MM.1S (cell line): Measurements from ENCODE around the gene FLT4.

ENCODE experiments used
- DNase-seq: peaks from one replicate; pipeline ENCODE4 v3.0.0-alpha.2; 2015
- H2AFZ ChIP-seq: fragments of 300-600 bp; sonication (generic); 2 replicates; pipeline ENCODE4 v1.6.0; 2016; ENCODE audit warnings: antibody characterized with exemption, low read length
- H3F3A ChIP-seq: fragments of 300-600 bp; sonication (generic); 2 replicates; pipeline ENCODE4 v1.6.1; 2016; ENCODE audit warnings: mild to moderate bottlenecking, antibody characterized with exemption, low read length, moderate library complexity, mixed read lengths; ENCODE audit not compliant: insufficient read depth
- H3K27ac ChIP-seq: fragments of 300-600 bp; sonication (generic); 2 replicates; pipeline ENCODE4 v1.5.1; 2016; ENCODE audit warnings: mild to moderate bottlenecking, low read length
- H3K27me3 ChIP-seq: fragments of 300-600 bp; sonication (generic); replicated peaks from 2 replicates; pipeline ENCODE4 v1.6.0; 2016; ENCODE audit warnings: low read length; ENCODE audit not compliant: insufficient read depth
- H3K36me3 ChIP-seq: fragments of 300-600 bp; sonication (generic); replicated peaks from 2 replicates; pipeline ENCODE4 v1.6.1; 2016; ENCODE audit warnings: mild to moderate bottlenecking, low read length, mixed read lengths; ENCODE audit not compliant: insufficient read depth
- H3K4me1 ChIP-seq: fragments of 300-600 bp; sonication (generic); 2 replicates; pipeline ENCODE4 v1.6.1; 2016; ENCODE audit warnings: low read length, mixed read lengths
- H3K4me2 ChIP-seq: fragments of 300-600 bp; sonication (generic); 2 replicates; pipeline ENCODE4 v1.6.0; 2016; ENCODE audit warnings: low read depth, low read length
- H3K4me3 ChIP-seq: fragments of 300-600 bp; sonication (generic); 2 replicates; pipeline ENCODE4 v1.5.1; 2016; ENCODE audit warnings: low read length, mixed read lengths
- H3K79me2 ChIP-seq: fragments of 300-600 bp; sonication (generic); 2 replicates; pipeline ENCODE4 v1.6.1; 2016; ENCODE audit warnings: mixed run types, low read length, mixed read lengths
- H3K9ac ChIP-seq: fragments of 300-600 bp; sonication (generic); 2 replicates; pipeline ENCODE4 v1.6.1; 2016; ENCODE audit warnings: low read length, mixed read lengths
- H3K9me2 ChIP-seq: fragments of 300-600 bp; sonication (generic); replicated peaks from 2 replicates; pipeline ENCODE4 v1.6.1; 2016; ENCODE audit warnings: mild to moderate bottlenecking, low read length, mixed read lengths; ENCODE audit not compliant: insufficient read depth
- H3K9me3 ChIP-seq: fragments of 300-600 bp; sonication (generic); replicated peaks from 2 replicates; pipeline ENCODE4 v1.6.1; 2016; ENCODE audit warnings: mild to moderate bottlenecking, low read length, mixed read lengths; ENCODE audit not compliant: insufficient read depth
- H4K20me1 ChIP-seq: fragments of 300-600 bp; sonication (generic); 2 replicates; pipeline ENCODE4 v1.6.1; 2016; ENCODE audit warnings: mild to moderate bottlenecking, low read length, moderate library complexity, mixed read lengths; ENCODE audit not compliant: insufficient read depth
- EZH2 ChIP-seq: fragments of 300-600 bp; sonication (generic); optimal IDR thresholded peaks from 2 replicates; pipeline ENCODE3; 2017; ENCODE audit warnings: low read depth, mild to moderate bottlenecking, antibody characterized with exemption, low read length, mixed read lengths
- EZH2phosphoT487 ChIP-seq: fragments of 300-600 bp; sonication (generic); IDR thresholded peaks from 2 replicates; pipeline ENCODE4 v1.6.1; 2018; ENCODE audit warnings: antibody characterized with exemption, low read length
- TF ChIP-seq, protein P1 (sequence below): fragments of 300-600 bp; sonication (generic); IDR thresholded peaks from 2 replicates; pipeline ENCODE4 v1.5.1; 2016; ENCODE audit warnings: antibody characterized with exemption, low read length, mixed read lengths

Gene FLT4

DNA sequence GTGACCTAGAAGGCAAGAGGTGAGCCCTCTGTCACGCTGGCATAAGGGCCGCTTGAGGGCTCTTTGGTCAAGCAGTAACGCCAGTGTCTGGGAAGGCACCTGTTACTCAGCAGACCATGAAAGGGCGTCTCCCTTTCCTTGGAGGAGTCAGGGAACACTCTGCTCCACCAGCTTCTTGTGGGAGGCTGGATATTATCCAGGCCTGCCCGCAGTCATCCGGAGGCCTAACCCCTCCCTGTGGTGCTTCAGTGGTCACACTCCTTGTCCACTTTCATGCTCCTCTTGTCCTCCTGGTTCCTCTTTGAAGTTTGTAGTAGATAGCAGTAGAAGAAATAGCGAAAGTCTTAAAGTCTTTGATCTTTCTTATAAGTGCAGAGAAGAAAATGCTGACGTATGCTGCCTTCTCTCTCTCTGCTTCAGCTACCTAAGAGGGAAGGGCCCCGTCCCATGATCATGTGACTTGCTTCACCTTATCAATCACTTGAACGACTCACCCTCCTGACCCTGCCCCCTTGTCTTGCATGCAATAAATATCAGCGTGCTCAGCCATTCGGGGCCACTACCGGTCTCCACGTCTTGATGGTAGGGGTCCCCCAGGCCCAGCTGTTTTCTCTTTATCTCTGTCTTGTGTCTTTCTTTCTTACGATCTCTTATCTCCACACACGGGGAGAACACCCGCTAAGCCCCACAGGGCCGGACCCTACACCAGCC lies 41.4 kb downstream of the FLT4 start:
- Histone ChIP-seq H3K9ac (no peak overlapping the region), H3K9me2 (no peaks in the 10 kb centered on the region), H2AFZ (no peak overlapping the region), H3K4me2 (peak overlapping the region; percentile 33), H3K4me3 (no peak overlapping the region; the same call in 1 of the 2 replicates), H3F3A (no peaks in the 10 kb centered on the region), H3K27me3 (peaks cover 52% of the 10 kb centered on the region), H3K9me3 (no peaks in the 10 kb centered on the region), H3K4me1 (no peaks in the 10 kb centered on the region), H3K27ac (no peak overlapping the region), H3K36me3 (no peaks in the 10 kb centered on the region), H3K79me2 (no peaks in the 10 kb centered on the region), H4K20me1 (no peaks in the 10 kb centered on the region)
- DNase-seq = peak; percentile 23
- TF ChIP-seq EZH2phosphoT487 (no peak), EZH2 (no peak)
- TF ChIP-seq, protein P1, sequence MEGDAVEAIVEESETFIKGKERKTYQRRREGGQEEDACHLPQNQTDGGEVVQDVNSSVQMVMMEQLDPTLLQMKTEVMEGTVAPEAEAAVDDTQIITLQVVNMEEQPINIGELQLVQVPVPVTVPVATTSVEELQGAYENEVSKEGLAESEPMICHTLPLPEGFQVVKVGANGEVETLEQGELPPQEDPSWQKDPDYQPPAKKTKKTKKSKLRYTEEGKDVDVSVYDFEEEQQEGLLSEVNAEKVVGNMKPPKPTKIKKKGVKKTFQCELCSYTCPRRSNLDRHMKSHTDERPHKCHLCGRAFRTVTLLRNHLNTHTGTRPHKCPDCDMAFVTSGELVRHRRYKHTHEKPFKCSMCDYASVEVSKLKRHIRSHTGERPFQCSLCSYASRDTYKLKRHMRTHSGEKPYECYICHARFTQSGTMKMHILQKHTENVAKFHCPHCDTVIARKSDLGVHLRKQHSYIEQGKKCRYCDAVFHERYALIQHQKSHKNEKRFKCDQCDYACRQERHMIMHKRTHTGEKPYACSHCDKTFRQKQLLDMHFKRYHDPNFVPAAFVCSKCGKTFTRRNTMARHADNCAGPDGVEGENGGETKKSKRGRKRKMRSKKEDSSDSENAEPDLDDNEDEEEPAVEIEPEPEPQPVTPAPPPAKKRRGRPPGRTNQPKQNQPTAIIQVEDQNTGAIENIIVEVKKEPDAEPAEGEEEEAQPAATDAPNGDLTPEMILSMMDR = no peak

DNA sequence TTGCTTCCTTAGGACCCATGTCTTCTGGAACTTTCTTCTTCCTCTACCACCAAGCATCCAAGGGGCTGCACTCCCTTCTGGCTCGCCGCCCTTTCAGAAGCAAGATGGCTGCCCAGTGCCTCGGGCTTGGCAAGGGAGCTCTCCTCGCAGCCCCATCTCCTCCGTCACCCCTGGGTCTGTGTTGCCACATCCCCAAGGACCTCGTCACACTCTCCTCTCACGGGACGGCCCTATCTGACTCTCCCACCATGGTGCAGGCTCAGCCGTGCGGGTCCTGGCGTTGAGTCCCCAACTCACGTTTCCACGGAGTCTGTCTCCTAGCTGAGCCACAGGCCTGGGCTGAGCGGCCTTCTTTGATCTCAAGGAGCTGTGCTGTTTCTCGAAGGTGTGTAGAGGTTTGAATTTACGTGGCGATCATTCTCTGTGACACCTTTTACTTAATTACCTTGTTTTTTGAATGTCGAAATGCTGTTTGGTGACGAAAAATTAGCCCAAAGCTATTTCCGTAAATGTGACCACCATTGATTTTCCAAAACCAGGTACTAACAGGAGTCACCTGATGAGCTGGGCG lies 43.1 kb downstream of the FLT4 start:
- Histone ChIP-seq H4K20me1 (no peaks in the 10 kb centered on the region), H2AFZ (no peak overlapping the region), H3K79me2 (no peaks in the 10 kb centered on the region), H3K4me3 (no peak overlapping the region), H3F3A (no peaks in the 10 kb centered on the region), H3K27ac (no peak overlapping the region), H3K36me3 (no peaks in the 10 kb centered on the region), H3K27me3 (peaks cover 64% of the 10 kb centered on the region), H3K9ac (no peak overlapping the region), H3K9me3 (no peaks in the 10 kb centered on the region), H3K4me2 (no peak overlapping the region), H3K9me2 (no peaks in the 10 kb centered on the region), H3K4me1 (no peaks in the 10 kb centered on the region)
- no peak for DNase-seq
- TF ChIP-seq EZH2 = no peak
- no peak for TF ChIP-seq EZH2phosphoT487
- TF ChIP-seq, protein P1 = no peak

GRCh38 chr5:180605554-180606214 lies 43.7 kb downstream of the FLT4 start:
- TF ChIP-seq EZH2 = no peak
- TF ChIP-seq, protein P1 = peak; percentile 82
- no peak overlapping the region for H3K27ac ChIP-seq

More at GRCh38 chr5:180605554-180606214, 43.7 kb downstream of the FLT4 start:
- no peaks in the 10 kb centered on the region for H3F3A ChIP-seq
- peaks cover 69% of the 10 kb centered on the region for H3K27me3 ChIP-seq
- H3K4me3 ChIP-seq = no peak overlapping the region
- H3K9me3 ChIP-seq = no peaks in the 10 kb centered on the region
- H3K4me2 ChIP-seq = no peak overlapping the region
- DNase-seq = peak; percentile 69
- H3K9me2 ChIP-seq = no peaks in the 10 kb centered on the region
- H2AFZ ChIP-seq = no peak overlapping the region
- H3K4me1 ChIP-seq = no peaks in the 10 kb centered on the region
- no peaks in the 10 kb centered on the region for H3K79me2 ChIP-seq
- no peaks in the 10 kb centered on the region for H4K20me1 ChIP-seq
- H3K36me3 ChIP-seq = no peaks in the 10 kb centered on the region
- H3K9ac ChIP-seq = no peak overlapping the region
